SK-N-SH (cell line): ENCODE measurements around the gene ASCL5.

Experiments
- EP300 ChIP-seq, 2 experiments: IDR thresholded peaks; 2 replicates each; pipeline versions ENCODE4 v1.4.0 to v1.6.1; 2012; ENCODE audit warnings: borderline replicate concordance in 1 of 2, low read depth in 1 of 2, low read length in 1 of 2
- FOXM1 ChIP-seq: IDR thresholded peaks from 2 replicates; pipeline ENCODE4 v1.4.0; 2012; ENCODE audit warnings: low read depth, mild to moderate bottlenecking
- MAX ChIP-seq: IDR thresholded peaks from 2 replicates; pipeline ENCODE4 v1.4.0; 2012; ENCODE audit warnings: low read depth
- MXI1 ChIP-seq: IDR thresholded peaks from 2 replicates; pipeline ENCODE4 v1.6.1; 2012; ENCODE audit warnings: mild to moderate bottlenecking, low read depth, low read length, improper control_type of control experiment
- POLR2AphosphoS5 ChIP-seq: IDR thresholded peaks from 2 replicates; pipeline ENCODE4 v1.6.1; 2012; ENCODE audit warnings: low read depth, low read length
- RCOR1 ChIP-seq: fragments of 150-350 bp; IDR thresholded peaks from 2 replicates; pipeline ENCODE4 v1.6.1; 2017; ENCODE audit warnings: antibody characterized with exemption, low read length
- RFX5 ChIP-seq: IDR thresholded peaks from 2 replicates; pipeline ENCODE4 v1.6.1; 2012; ENCODE audit warnings: mild to moderate bottlenecking, improper control_type of control experiment, low read length
- SIN3A ChIP-seq: IDR thresholded peaks from 2 replicates; pipeline ENCODE4 v1.6.1; 2012; ENCODE audit warnings: low read depth, mild to moderate bottlenecking, low read length, moderate library complexity, borderline replicate concordance
- SMC3 ChIP-seq: IDR thresholded peaks from 2 replicates; pipeline ENCODE4 v1.6.1; 2012; ENCODE audit warnings: low read depth, low read length, improper control_type of control experiment
- TAF1 ChIP-seq: IDR thresholded peaks from 2 replicates; pipeline ENCODE4 v1.6.1; 2012; ENCODE audit warnings: low read depth, mild to moderate bottlenecking, low read length, moderate library complexity, borderline replicate concordance
- USF2 ChIP-seq: fragments of 150-350 bp; IDR thresholded peaks from 2 replicates; pipeline ENCODE4 v1.6.1; 2017; ENCODE audit warnings: antibody characterized with exemption, low read length, low read depth, borderline replicate concordance
- TF ChIP-seq, protein P1 (sequence below): fragments of 200-600 bp; sonication (generic); IDR thresholded peaks from 2 replicates; pipeline ENCODE4 v1.6.1; 2017; ENCODE audit warnings: antibody characterized with exemption, mild to moderate bottlenecking, moderate library complexity
- TF ChIP-seq, protein P2 (sequence below): IDR thresholded peaks from 2 replicates; pipeline ENCODE4 v1.4.0; 2012; ENCODE audit warnings: low read depth, borderline replicate concordance
- TF ChIP-seq, protein P3 (sequence below): IDR thresholded peaks from 2 replicates; pipeline ENCODE4 v1.6.1; 2012; ENCODE audit warnings: mild to moderate bottlenecking, low read depth, low read length, moderate library complexity

DNA sequence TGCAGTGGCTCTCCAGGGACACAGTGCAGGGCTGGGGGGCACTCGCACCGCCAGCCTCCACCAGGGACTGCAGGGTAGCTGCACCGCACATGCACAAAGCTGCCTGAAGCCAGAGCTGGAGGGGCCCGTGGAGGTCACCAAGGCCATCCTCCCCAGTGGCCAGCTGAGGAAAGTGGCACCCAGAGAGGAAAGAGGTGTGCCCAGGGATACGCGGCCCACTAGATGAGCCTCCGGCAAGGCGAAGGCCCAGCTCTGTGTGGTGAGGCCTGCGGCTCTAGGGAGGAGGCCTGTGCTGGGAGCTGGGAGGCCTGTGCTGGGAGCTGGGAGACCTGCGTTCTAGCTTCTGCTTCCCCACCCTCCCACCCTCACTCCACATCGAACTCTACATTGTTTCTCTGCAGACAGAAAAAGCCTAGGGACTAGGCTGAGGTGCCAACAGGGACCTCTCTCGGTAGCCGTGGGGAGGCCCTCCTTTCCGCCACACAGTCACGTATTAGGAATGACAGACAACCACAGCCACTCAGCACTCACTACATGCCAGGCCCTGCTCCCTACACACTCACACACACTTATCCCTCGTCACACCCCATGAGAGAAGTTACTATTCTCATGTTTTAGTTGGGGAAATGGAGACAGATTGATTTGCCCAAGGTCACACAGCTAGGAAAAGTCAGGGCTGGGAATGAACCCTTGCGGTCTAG, 921 bp upstream of the ASCL5 start:
- no peak for TF ChIP-seq MXI1
- no peak for TF ChIP-seq SIN3A
- TF ChIP-seq, protein P1, sequence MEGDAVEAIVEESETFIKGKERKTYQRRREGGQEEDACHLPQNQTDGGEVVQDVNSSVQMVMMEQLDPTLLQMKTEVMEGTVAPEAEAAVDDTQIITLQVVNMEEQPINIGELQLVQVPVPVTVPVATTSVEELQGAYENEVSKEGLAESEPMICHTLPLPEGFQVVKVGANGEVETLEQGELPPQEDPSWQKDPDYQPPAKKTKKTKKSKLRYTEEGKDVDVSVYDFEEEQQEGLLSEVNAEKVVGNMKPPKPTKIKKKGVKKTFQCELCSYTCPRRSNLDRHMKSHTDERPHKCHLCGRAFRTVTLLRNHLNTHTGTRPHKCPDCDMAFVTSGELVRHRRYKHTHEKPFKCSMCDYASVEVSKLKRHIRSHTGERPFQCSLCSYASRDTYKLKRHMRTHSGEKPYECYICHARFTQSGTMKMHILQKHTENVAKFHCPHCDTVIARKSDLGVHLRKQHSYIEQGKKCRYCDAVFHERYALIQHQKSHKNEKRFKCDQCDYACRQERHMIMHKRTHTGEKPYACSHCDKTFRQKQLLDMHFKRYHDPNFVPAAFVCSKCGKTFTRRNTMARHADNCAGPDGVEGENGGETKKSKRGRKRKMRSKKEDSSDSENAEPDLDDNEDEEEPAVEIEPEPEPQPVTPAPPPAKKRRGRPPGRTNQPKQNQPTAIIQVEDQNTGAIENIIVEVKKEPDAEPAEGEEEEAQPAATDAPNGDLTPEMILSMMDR, result no peak
- no peak for TF ChIP-seq RCOR1
- TF ChIP-seq POLR2AphosphoS5, result no peak
- no peak for TF ChIP-seq MAX
- no peak for TF ChIP-seq FOXM1
- no peak for TF ChIP-seq TAF1
- TF ChIP-seq USF2, result no peak
- TF ChIP-seq, protein P2, sequence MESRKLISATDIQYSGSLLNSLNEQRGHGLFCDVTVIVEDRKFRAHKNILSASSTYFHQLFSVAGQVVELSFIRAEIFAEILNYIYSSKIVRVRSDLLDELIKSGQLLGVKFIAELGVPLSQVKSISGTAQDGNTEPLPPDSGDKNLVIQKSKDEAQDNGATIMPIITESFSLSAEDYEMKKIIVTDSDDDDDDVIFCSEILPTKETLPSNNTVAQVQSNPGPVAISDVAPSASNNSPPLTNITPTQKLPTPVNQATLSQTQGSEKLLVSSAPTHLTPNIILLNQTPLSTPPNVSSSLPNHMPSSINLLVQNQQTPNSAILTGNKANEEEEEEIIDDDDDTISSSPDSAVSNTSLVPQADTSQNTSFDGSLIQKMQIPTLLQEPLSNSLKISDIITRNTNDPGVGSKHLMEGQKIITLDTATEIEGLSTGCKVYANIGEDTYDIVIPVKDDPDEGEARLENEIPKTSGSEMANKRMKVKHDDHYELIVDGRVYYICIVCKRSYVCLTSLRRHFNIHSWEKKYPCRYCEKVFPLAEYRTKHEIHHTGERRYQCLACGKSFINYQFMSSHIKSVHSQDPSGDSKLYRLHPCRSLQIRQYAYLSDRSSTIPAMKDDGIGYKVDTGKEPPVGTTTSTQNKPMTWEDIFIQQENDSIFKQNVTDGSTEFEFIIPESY, result no peak
- TF ChIP-seq, protein P3, sequence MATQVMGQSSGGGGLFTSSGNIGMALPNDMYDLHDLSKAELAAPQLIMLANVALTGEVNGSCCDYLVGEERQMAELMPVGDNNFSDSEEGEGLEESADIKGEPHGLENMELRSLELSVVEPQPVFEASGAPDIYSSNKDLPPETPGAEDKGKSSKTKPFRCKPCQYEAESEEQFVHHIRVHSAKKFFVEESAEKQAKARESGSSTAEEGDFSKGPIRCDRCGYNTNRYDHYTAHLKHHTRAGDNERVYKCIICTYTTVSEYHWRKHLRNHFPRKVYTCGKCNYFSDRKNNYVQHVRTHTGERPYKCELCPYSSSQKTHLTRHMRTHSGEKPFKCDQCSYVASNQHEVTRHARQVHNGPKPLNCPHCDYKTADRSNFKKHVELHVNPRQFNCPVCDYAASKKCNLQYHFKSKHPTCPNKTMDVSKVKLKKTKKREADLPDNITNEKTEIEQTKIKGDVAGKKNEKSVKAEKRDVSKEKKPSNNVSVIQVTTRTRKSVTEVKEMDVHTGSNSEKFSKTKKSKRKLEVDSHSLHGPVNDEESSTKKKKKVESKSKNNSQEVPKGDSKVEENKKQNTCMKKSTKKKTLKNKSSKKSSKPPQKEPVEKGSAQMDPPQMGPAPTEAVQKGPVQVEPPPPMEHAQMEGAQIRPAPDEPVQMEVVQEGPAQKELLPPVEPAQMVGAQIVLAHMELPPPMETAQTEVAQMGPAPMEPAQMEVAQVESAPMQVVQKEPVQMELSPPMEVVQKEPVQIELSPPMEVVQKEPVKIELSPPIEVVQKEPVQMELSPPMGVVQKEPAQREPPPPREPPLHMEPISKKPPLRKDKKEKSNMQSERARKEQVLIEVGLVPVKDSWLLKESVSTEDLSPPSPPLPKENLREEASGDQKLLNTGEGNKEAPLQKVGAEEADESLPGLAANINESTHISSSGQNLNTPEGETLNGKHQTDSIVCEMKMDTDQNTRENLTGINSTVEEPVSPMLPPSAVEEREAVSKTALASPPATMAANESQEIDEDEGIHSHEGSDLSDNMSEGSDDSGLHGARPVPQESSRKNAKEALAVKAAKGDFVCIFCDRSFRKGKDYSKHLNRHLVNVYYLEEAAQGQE, result no peak
- TF ChIP-seq EP300 (IDR thresholded peaks at IDR 0.05; ENCODE audit: borderline replicate concordance in 1 of 2, low read depth in 1 of 2, low read length in 1 of 2), result no peak
- TF ChIP-seq SMC3, result no peak
- no peak for TF ChIP-seq RFX5
